Mucosa of descending colon (tissue), 3 donors: ENCODE results near the gene KIF3B. TPM values are rescaled to one million over a fixed set of nuclear protein-coding genes. Genes with fewer than 3 reads are reported as not detected.
"Not testable (repeated sequence)": the region's sequence is repeated elsewhere in the genome, so short reads cannot be mapped to it uniquely, and the experiment has no call there.

Experiments used
- ATAC-seq: fragments of 200-7000 bp; cut with Tn5 transposase; one replicate; pipeline ENCODE4 v1.9.1; 2020; ENCODE audit warnings: mild to moderate bottlenecking, moderate library complexity
- DNase-seq, 3 donors: peaks; one replicate each; pipeline ENCODE4 v3.0.0-alpha.2; 2020
- H3K36me3 ChIP-seq: fragments of 200-600 bp; one replicate; pipeline ENCODE4 v1.8.0; 2021; ENCODE audit warnings: low read depth, mild to moderate bottlenecking
- H3K4me1 ChIP-seq: fragments of 200-600 bp; one replicate; pipeline ENCODE4 v1.8.0; 2021; ENCODE audit warnings: low read depth, mild to moderate bottlenecking
- H3K4me3 ChIP-seq: fragments of 200-600 bp; one replicate; pipeline ENCODE4 v1.8.0; 2021; ENCODE audit warnings: mild to moderate bottlenecking
- H3K9me3 ChIP-seq: fragments of 200-600 bp; one replicate; pipeline ENCODE4 v1.8.0; 2021; ENCODE audit warnings: mild to moderate bottlenecking
- intact Hi-C, 2 donors: fragments of 100-400 bp; cut with DNase I in 1 of 2; cut with micrococcal nuclease in 1 of 2; formaldehyde crosslinking; loops; one replicate each; pipeline versions ENCODE4 v1.11.0 to v1.11.1; 2022; cut with DNase I, micrococcal nuclease
- total RNA-seq, 3 donors: library from RNA; stranded (reverse); fragmentation: NEBNext Ultra II Directional in 2 of 3; extraction: Animal tissue kit (Norgen Biotek cat#: 25700) in 2 of 3; gene quantifications; one replicate each; pipeline versions ENCODE4 v1.2.1 to v1.2.4, GENCODE V29; 2021 to 2023
- TF ChIP-seq, protein P1 (sequence below): fragments of 200-600 bp; IDR thresholded peaks from one replicate; pipeline ENCODE4 v1.8.0; 2022; ENCODE audit warnings: antibody characterized with exemption, mild to moderate bottlenecking
- donor health status: DM: no; HTN: no; CAD: no; lungs with moderate emphysema.
- donor health status: DM: no; HTN: no; CAD: no.
- donor health status: DM: no; HTN: yes; CAD: no.

The KIF3B gene
- total RNA-seq, 3 donors from 2014 or later, result 39.3 to 54.6 (median 52.0) TPM

- peaks cover 9% of the 10 kb centered on the region for H3K4me1 ChIP-seq
- DNase-seq (no peak), ATAC-seq (no peak)
- H3K9me3 ChIP-seq, result no peaks in the 10 kb centered on the region
- H3K4me3 ChIP-seq, result no peak overlapping the region
- TF ChIP-seq, protein P1, sequence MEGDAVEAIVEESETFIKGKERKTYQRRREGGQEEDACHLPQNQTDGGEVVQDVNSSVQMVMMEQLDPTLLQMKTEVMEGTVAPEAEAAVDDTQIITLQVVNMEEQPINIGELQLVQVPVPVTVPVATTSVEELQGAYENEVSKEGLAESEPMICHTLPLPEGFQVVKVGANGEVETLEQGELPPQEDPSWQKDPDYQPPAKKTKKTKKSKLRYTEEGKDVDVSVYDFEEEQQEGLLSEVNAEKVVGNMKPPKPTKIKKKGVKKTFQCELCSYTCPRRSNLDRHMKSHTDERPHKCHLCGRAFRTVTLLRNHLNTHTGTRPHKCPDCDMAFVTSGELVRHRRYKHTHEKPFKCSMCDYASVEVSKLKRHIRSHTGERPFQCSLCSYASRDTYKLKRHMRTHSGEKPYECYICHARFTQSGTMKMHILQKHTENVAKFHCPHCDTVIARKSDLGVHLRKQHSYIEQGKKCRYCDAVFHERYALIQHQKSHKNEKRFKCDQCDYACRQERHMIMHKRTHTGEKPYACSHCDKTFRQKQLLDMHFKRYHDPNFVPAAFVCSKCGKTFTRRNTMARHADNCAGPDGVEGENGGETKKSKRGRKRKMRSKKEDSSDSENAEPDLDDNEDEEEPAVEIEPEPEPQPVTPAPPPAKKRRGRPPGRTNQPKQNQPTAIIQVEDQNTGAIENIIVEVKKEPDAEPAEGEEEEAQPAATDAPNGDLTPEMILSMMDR, result no peak
- no peaks in the 10 kb centered on the region for H3K36me3 ChIP-seq
- intact Hi-C loops, result no loop called here
These were observed 3.1 kb upstream of the KIF3B start for GRCh38 chr20:32274359-32274758.

GRCh38 chr20:32275163-32275562 is 2.3 kb upstream of the KIF3B start:
- H3K4me1 ChIP-seq, H3K36me3 ChIP-seq, H3K4me3 ChIP-seq, H3K9me3 ChIP-seq, DNase-seq, intact Hi-C loops, ATAC-seq: not testable (repeated sequence)

- intact Hi-C loops, result no loop called here
These were observed 770 bp downstream of the KIF3B start for GRCh38 chr20:32278199-32278643.

GRCh38 chr20:32281711-32282110 is 4.3 kb downstream of the KIF3B start:
- H3K4me1 ChIP-seq, result peaks cover 16% of the 10 kb centered on the region
- H3K36me3 ChIP-seq, result no peaks in the 10 kb centered on the region
- intact Hi-C loops, result no loop called here
- no peak overlapping the region for H3K4me3 ChIP-seq
- TF ChIP-seq, protein P1, result no peak
- no peaks in the 10 kb centered on the region for H3K9me3 ChIP-seq
- ATAC-seq (no peak), DNase-seq (no peak)

More at GRCh38 chr20:32278199-32278643, 770 bp downstream of the KIF3B start:
- ATAC-seq (peak; percentile 52), DNase-seq (no peak)
- TF ChIP-seq, protein P1, result no peak
- no peaks in the 10 kb centered on the region for H3K36me3 ChIP-seq
- peak overlapping the region; percentile 70 for H3K4me3 ChIP-seq
- peaks cover 9% of the 10 kb centered on the region for H3K4me1 ChIP-seq
- no peaks in the 10 kb centered on the region for H3K9me3 ChIP-seq

DNA sequence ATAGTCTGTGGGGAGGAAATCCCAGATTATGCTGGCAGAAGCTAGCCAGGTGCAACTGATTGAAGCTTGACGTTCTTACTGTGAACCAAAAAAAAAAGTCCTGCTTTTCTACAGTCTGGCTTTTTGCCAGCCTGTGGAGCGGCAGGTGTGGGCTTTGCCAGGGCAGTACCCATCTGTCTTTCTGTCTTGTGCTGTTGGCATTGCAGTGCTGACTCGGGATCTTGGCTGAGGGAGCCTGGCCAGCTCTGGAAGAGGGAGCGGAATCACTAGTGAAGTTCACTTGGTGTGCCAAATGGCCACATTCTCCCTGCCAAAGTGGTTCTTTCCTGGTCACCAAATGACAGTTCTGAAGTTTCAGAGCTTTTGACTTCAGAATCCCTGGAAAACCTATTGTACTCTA is 5.0 kb downstream of the KIF3B start:
- intact Hi-C loops, result no loop called here
- peak; percentile 17 for ATAC-seq
- DNase-seq, result no peak
- Histone ChIP-seq H3K4me3 (no peak overlapping the region), H3K9me3 (no peaks in the 10 kb centered on the region), H3K36me3 (no peaks in the 10 kb centered on the region), H3K4me1 (peaks cover 12% of the 10 kb centered on the region)
- TF ChIP-seq, protein P1, result no peak

DNA sequence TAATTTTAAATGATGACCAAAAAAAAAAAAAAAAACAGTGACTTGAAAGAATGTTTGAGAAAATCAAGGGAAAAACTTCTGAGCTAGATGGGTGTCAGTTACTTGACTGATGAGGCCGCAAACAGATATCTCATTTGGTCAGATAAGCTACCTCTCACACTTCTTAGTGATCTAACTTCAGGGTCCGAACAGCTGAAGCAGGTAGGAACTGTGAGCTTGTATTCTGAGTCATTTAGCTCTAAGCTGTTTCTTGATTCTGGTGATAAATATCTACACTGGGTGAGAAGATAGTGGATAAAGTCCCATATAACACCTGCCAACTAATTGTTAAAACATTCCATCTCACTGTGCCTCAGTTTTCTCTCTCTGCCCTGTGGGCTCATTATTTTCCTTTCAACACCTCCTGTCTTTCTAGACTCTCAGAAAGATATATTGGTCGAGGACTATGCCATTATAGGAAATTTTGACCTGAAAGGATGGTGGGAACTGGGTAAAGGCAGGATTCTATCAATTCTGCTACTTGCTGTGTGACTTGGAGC is 7.7 kb downstream of the KIF3B start:
- Histone ChIP-seq H3K4me3 (no peak overlapping the region), H3K9me3 (no peaks in the 10 kb centered on the region), H3K36me3 (no peaks in the 10 kb centered on the region), H3K4me1 (peaks cover 16% of the 10 kb centered on the region)
- no peak for DNase-seq
- intact Hi-C loops, result no loop called here
- TF ChIP-seq, protein P1, result no peak
- no peak for ATAC-seq
